ENCODE data around the gene TNFRSF12A. TPM values are rescaled to one million over a fixed set of nuclear protein-coding genes. Genes with fewer than 3 reads are reported as not detected.

The TNFRSF12A gene
- total and polyA plus RNA-seq, 2 of the 8 experiments (the other 6 are each of a cell fraction or from before 2014, with no cell fraction given), result 81.0 to 82.5 TPM

GRCh38 chr16:2974319-2975056, 45.7 kb upstream of the TNFRSF12A start:
- no peak overlapping the region for H3K4me2 ChIP-seq (ENCODE audit: insufficient read depth in 1 of 2, low read depth in 2 of 2, low read length in 2 of 2)
- POLR2A ChIA-PET (ENCODE audit: partially characterized antibody), result interaction anchor here (0.7 to 25.4 kb wide), 11 partner anchors 8 to 67 kb away, joined by 3 to 455 read pairs (median 4); partner anchors contain the start of genes CLDN6, HCFC1R1, KREMEN2 and PKMYT1
- no peak overlapping the region for H3K18ac ChIP-seq (ENCODE audit: extremely low read depth, low read length)
- no peak overlapping the region for H2BK12ac ChIP-seq (ENCODE audit: low read depth, low read length)
- peaks cover 0 to 15% (median 9%) of the 10 kb centered on the region in 4 experiments; a peak in 6 of 7 replicates for H3K4me1 ChIP-seq (replicated peaks in 1 of 4; ENCODE audit: control insufficient read depth in 3 of 4, insufficient read depth in 4 of 4, low read length in 3 of 4)
- no peak overlapping the region for H3K4me3 ChIP-seq (ENCODE audit: extremely low read depth in 1 of 4, insufficient read depth in 2 of 4, low read depth in 3 of 4, low read length in 4 of 4)
- no peak overlapping the region for H3K56ac ChIP-seq (replicated peaks; ENCODE audit: insufficient read length, low read depth, low read length)
- WGBS, 2 experiments (ENCODE audit: extremely low coverage in 1 of 2, insufficient coverage in 1 of 2, insufficient read length in 1 of 2, insufficient replicate concordance in 2 of 2, low coverage in 1 of 2, low lambda C conversion rate in 2 of 2, missing lambda C conversion rate in 1 of 2), result 93% methylated on average over 12 of the region's 15 CpGs; no CpG with 5 or more reads in 1 of the 2 experiments
- FAIRE-seq (no peak), DNase-seq (ENCODE audit: low read depth in 1 of 2, low spot score in 2 of 2) (no peak)
- H3K23me2 ChIP-seq (ENCODE audit: low read depth, low read length), result peaks cover 4% of the 10 kb centered on the region; the same call in 1 of the 2 replicates
- no peak overlapping the region for H3K27ac ChIP-seq (ENCODE audit: low read depth, low read length)
- H3K14ac ChIP-seq (ENCODE audit: insufficient read length), result no peak overlapping the region
- CTCF ChIA-PET (ENCODE audit: partially characterized antibody), result interaction anchor here (0.7 to 2.8 kb wide), 9 partner anchors 9 to 1021 kb away, joined by 3 to 15 read pairs (median 3); no protein-coding TSS in a partner anchor
- no peak overlapping the region for H4K5ac ChIP-seq (ENCODE audit: insufficient read length, low read depth, low read length)
- H4K8ac ChIP-seq (ENCODE audit: extremely low read depth, insufficient read depth, low read length), result no peak overlapping the region
- no peaks in the 10 kb centered on the region for H3K9me3 ChIP-seq (ENCODE audit: insufficient read depth in 2 of 2, low read depth in 1 of 2, low read length in 1 of 2)
- no peak overlapping the region for H3K9ac ChIP-seq (replicated peaks in 1 of 4; ENCODE audit: extremely low read depth in 1 of 4, low read depth in 3 of 4, low read length in 3 of 4)
- H3K23ac ChIP-seq (ENCODE audit: insufficient read length), result no peak overlapping the region
- no peak overlapping the region for H2AFZ ChIP-seq (ENCODE audit: low read length)
- no peak overlapping the region for H2BK20ac ChIP-seq (ENCODE audit: low read length)
- no peak overlapping the region for H2BK15ac ChIP-seq (ENCODE audit: low read length)
- H3K79me2 ChIP-seq (ENCODE audit: control insufficient read depth in 1 of 2, insufficient read depth in 2 of 2, low read length in 2 of 2), result peaks cover 0 to 7% of the 10 kb centered on the region in 2 experiments; a peak in 2 of 4 replicates
- peaks cover 18% of the 10 kb centered on the region for H3K79me1 ChIP-seq (ENCODE audit: low read depth, low read length)
- H3K4ac ChIP-seq (replicated peaks; ENCODE audit: insufficient read length, low read depth, low read length), result no peak overlapping the region
- TF ChIP-seq E2F6 (IDR thresholded peaks at IDR 0.05) (no peak), GTF2F1 (IDR thresholded peaks at IDR 0.05; ENCODE audit: borderline replicate concordance, low read depth, low read length) (no peak), SP2 (IDR thresholded peaks at IDR 0.05; ENCODE audit: low read length) (no peak), EGR1 (IDR thresholded peaks at IDR 0.05; ENCODE audit: borderline replicate concordance, low read depth, low read length) (no peak), SRF (IDR thresholded peaks at IDR 0.05; ENCODE audit: low read depth, low read length) (no peak)
- H2BK5ac ChIP-seq (ENCODE audit: low read depth, low read length), result no peak overlapping the region; the same call in 1 of the 2 replicates
- peaks cover 30 to 41% of the 10 kb centered on the region in 2 experiments for H4K20me1 ChIP-seq (replicated peaks in 1 of 2; ENCODE audit: control insufficient read depth in 1 of 2, insufficient read depth in 2 of 2, low read length in 2 of 2)
- no peaks in the 10 kb centered on the region for H3K27me3 ChIP-seq (replicated peaks in 1 of 4; ENCODE audit: control insufficient read depth in 3 of 4, extremely low read depth in 1 of 4, insufficient read depth in 3 of 4, low read length in 3 of 4)
- H2BK120ac ChIP-seq (replicated peaks; ENCODE audit: low read depth, low read length), result no peak overlapping the region
- H4K91ac ChIP-seq (replicated peaks; ENCODE audit: insufficient read length, low read length), result no peak overlapping the region
- peaks cover 20 to 46% (median 33%) of the 10 kb centered on the region in 4 experiments for H3K36me3 ChIP-seq (ENCODE audit: control insufficient read depth in 2 of 4, insufficient read depth in 4 of 4, low read length in 3 of 4)
- H2AK5ac ChIP-seq (ENCODE audit: low read depth, low read length), result no peak overlapping the region
